Measurements from ENCODE around the gene MT1B. TPM values are rescaled to one million over a fixed set of nuclear protein-coding genes. Genes with fewer than 3 reads are reported as not detected.
"Not testable (repeated sequence)": the region's sequence is repeated elsewhere in the genome, so short reads cannot be mapped to it uniquely, and the experiment has no call there.

MT1B gene
- total and polyA plus RNA-seq, 7 donors: not detected

DNA sequence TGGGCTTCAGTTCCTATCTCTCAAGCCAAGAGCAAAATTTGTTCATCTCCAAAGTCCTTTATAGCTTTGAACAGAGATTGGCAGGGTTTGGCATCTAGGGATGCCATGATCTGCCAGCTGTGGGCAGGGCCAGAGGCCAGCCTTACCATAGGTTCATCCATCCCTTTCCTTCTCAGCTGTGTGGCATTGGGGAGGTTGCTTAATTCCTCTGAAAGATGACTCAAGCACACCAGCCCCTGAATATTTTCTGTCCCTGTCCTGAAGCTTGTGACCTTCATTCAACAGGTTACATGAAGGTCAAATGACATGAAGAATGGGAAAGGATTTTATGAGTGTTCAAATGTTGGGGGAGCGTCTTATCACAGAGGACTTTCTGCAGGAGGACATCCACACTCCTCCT, 12.8 kb downstream of the MT1B start:
- no peak for DNase-seq
- no peaks in the 10 kb centered on the region for H3K9me3 ChIP-seq
- 95 to 96% methylated on average over 1 of the region's 1 CpG for WGBS, 2 donors
- no peak overlapping the region for H3K27ac ChIP-seq
- no peak overlapping the region for H3K4me3 ChIP-seq
- TF ChIP-seq POLR2AphosphoS5 (IDR thresholded peaks at IDR 0.05) (no peak), POLR2A (IDR thresholded peaks at IDR 0.05) (no peak), EP300 (IDR thresholded peaks at IDR 0.05) (no peak)
- TF ChIP-seq, protein P1, sequence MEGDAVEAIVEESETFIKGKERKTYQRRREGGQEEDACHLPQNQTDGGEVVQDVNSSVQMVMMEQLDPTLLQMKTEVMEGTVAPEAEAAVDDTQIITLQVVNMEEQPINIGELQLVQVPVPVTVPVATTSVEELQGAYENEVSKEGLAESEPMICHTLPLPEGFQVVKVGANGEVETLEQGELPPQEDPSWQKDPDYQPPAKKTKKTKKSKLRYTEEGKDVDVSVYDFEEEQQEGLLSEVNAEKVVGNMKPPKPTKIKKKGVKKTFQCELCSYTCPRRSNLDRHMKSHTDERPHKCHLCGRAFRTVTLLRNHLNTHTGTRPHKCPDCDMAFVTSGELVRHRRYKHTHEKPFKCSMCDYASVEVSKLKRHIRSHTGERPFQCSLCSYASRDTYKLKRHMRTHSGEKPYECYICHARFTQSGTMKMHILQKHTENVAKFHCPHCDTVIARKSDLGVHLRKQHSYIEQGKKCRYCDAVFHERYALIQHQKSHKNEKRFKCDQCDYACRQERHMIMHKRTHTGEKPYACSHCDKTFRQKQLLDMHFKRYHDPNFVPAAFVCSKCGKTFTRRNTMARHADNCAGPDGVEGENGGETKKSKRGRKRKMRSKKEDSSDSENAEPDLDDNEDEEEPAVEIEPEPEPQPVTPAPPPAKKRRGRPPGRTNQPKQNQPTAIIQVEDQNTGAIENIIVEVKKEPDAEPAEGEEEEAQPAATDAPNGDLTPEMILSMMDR (IDR thresholded peaks at IDR 0.05): no peak
- no peaks in the 10 kb centered on the region for H3K36me3 ChIP-seq
- intact Hi-C loops (cut with DNase I): no loop called here
- peaks cover 0 to 19% (median 17%) of the 10 kb centered on the region in 4 donors for H3K4me1 ChIP-seq
- H3K27me3 ChIP-seq: peaks cover 14 to 99% (median 69%) of the 10 kb centered on the region in 3 donors

DNA sequence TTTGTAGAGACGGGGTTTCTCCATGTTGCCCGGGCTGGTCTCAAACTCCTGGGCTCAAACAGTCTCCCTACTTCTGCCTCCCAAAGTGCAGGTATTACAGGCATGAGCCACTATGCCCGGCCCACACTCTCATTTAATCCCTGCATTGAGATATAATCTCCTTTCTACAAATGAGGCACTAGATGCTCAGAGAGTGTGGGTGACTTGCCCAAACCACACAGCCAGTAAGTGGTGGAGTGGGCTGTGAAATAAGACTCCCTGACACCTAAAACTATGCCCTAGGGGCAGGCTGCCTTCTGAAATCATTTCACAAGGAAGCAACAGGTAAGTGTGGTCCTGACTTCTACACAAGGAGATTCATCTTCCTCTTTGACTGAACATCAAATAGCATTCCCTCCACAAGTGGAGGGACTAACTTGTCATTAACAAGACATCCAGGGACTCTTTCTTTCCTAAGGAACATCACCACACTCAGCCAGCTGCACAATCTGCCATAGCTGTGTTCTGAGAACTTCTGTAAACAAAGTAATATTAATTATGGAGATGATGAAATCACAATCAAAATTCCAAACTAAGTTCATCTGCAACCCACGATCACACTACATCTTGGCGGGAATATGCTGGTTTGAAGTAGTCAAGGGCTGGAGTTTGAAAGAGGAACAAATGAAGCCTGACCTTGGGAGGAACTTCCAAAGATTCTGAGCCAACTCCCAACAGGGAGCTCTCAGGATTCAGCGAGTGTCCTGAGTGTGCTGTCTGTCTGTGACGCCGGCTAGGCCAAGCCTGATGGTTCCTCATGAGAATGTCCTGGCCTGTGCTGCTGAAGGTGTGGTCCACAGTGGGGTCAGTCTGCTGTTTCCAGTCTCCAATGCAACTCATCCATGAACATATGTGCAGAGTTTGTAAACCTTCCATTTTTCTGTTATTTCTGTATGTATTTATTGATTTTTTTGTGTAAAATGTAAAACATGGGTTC, 13.9 kb downstream of the MT1B start:
- Histone ChIP-seq H3K4me1 (peaks cover 0 to 24% (median 18%) of the 10 kb centered on the region in 4 donors), H3K27me3 (peaks cover 14 to 99% (median 73%) of the 10 kb centered on the region in 3 donors)
- H3K27ac ChIP-seq; H3K9me3 ChIP-seq; intact Hi-C loops (cut with DNase I); H3K36me3 ChIP-seq; DNase-seq; H3K4me3 ChIP-seq: not testable (repeated sequence)
- 77 to 79% methylated on average over 8 of the region's 8 CpGs for WGBS, 2 donors

GRCh38 chr16:56667581-56668571, 16.2 kb downstream of the MT1B start, which contains the start of gene MT1G:
Gene MT1G (minus strand): TSS chr16:56668065. CDS start chr16:56667993, 72 bp downstream.
- Histone ChIP-seq H3K27me3 (peaks cover 12 to 99% (median 75%) of the 10 kb centered on the region in 3 donors), H3K9me3 (no peaks in the 10 kb centered on the region), H3K27ac (no peak within 1 kb of the TSS), H3K36me3 (no peaks in the 10 kb centered on the region), H3K4me1 (peaks cover 0 to 21% (median 15%) of the 10 kb centered on the region in 4 donors), H3K4me3 (peak within 1 kb of the TSS in 2 of 4 donors; percentile 9 to 15)
- DNase-seq: peak; percentile 80
- no peak for TF ChIP-seq EP300 (IDR thresholded peaks at IDR 0.05)
- TF ChIP-seq POLR2A (IDR thresholded peaks at IDR 0.05): peak in 1 of 2 donors; percentile 38
- TF ChIP-seq, protein P1 (IDR thresholded peaks at IDR 0.05): no peak
- TF ChIP-seq POLR2AphosphoS5 (IDR thresholded peaks at IDR 0.05): peak in 3 of 4 donors; percentile 34 to 44 (median 38)
- 9 to 10% methylated on average over 46 of the region's 46 CpGs for WGBS, 2 donors
- intact Hi-C loops (cut with DNase I): no loop called here

GRCh38 chr16:56669005-56669839, 17.5 kb downstream of the MT1B start, which contains the start of gene MT1H:
Gene MT1H (plus strand): TSS chr16:56669814. CDS start chr16:56669885, 71 bp downstream.
- H3K4me3 ChIP-seq: no peak within 1 kb of the TSS

More at GRCh38 chr16:56669005-56669839, 17.5 kb downstream of the MT1B start, which contains the start of gene MT1H:
- Histone ChIP-seq H3K9me3 (no peaks in the 10 kb centered on the region), H3K4me1 (peaks cover 0 to 17% (median 11%) of the 10 kb centered on the region in 4 donors), H3K27me3 (peaks cover 8 to 99% (median 65%) of the 10 kb centered on the region in 3 donors), H3K27ac (no peak within 1 kb of the TSS), H3K36me3 (no peaks in the 10 kb centered on the region)
- no peak for TF ChIP-seq EP300 (IDR thresholded peaks at IDR 0.05)
- 12 to 13% methylated on average over 38 of the region's 38 CpGs for WGBS, 2 donors
- intact Hi-C loops (cut with DNase I): no loop called here
- DNase-seq: no peak

Data from sigmoid colon (tissue), 7 donors.